ENCODE measurements around the gene GET4.
"Not testable (repeated sequence)": the region's sequence is repeated elsewhere in the genome, so short reads cannot be mapped to it uniquely, and the experiment has no call there.

GET4 gene

DNA sequence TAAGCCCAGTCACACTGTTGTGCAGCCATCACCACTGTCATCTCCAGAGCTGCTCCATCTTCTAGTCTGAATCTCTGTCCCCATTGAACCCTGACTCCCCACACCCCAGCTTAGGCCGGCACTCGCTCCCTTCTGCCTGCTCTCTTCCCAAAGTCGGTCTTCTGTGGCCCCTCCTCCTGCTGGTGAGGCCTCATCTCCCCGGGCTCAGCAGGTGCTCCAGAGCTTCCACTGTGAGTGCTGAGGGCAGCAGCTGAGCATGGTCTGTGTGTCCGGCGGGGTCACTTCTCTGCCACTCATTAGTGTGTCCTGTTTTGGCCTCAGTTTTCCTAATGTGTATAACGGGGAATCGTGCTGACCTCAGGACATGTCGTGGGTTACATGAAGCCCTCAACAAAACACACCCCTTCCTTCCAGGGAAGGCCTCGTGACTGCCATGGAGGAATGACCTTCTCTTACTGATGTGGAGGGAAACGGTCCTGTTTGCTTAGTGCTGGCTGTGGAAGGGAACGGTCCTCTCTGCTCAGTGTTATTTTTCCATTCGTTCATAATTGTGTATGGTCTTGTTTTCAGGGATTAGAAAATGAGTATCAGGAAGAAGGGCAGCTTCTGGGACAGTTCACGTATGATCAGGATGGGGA lies 4.3 kb upstream of the GET4 start:
- DNase-seq: no peak

DNA sequence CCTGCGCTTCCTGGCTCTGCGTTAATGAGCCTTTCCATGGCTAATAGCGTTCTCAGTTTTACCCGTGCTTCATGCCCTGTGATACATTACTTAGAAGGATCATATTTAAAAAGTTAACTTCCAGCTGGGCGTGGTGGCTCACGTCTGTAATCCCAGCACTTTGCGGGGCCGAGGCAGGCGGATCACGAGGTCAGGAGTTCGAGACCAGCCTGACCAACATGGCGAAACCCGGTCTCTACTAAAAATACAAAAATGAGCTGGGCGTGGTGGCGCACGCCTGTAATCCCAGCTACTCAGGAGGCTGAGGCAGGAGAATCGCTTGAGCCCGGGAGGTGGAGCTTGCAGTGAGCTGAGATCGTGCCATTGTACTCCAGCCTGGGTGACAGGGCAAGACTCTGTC lies 3.7 kb upstream of the GET4 start:
- DNase-seq: not testable (repeated sequence)

DNA sequence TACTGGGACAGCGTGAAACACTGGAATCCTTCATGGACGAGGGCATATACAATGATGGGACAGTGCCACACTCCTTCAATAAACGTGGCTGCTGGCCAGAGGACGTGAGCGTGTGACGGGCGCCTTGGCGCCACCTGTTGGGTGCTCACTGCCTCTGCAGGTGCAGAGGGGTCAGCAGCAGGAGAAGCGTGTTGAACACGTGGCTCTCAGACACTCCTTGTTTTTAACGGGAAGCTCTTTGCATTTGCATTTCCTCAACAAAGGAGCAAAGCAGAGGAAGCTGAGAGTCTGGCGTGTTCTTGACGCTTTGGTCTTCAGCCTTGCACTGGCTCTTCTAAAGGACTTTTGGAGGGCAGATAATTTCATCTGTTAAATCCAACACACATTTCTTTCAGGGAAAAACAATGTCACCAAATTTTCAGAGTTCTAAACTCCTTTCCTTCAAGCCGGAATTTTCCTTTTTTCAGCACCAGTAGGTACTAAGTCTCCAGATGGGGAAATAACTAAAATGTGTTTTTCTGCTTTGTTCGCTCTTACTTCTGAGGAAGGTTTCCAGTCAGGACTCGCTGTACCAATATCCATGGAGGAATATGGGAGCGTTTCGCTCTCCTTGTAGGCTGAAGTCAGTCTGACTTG lies 2.9 kb upstream of the GET4 start:
- DNase-seq: peak; percentile 88 to 92 (median 90)

DNA sequence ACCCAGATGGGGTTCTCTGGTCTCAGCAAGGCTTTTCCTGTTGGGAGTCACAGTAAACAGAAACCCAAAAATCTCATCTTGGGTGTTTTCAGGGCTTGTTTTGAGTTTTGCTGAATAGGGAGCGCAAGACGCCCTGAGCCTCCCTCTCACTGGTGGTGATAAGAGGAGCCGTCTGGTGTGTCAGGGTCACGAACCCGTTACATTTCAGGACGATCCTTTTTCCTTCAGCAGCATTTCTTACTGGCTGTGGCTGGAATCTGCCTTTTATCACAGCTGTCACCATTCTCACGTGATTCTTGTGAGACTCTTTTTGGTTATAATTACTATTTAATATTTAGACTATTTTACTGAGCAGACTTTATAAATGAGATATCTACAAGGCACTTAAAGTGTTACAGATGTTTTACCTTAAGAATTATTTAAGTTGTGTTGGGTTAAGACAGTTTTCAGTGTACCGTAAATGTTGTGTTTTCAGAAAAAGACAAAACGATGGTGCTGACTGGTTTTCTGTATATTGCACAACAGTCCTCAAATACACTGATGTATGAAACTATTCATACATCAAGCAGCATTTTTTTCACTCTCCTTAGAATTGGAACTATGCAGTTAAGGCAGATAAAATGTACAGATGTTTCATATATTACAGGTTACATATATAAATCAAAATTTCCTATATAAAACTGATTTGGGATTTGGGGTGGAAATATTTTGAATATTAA lies 2.2 kb upstream of the GET4 start:
- DNase-seq: no peak

DNA sequence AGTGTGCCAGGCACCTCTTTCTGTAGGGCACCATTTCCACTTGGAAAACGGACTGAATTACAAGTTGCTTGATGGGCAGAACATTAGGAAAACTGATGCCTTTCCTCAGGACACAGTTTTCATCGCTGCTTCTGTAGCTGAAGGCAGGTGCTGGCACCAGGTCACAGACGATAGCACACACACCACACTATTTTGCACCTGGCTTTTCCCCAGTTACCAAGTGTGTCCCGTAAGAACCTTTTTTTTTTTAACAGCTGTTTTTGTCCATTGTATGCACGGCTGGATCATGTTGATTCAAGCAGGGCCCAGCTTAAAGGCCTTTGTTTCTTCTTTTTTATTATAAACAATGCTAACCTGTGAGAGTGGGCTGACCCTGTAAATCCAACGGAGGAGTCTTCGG lies 1.3 kb upstream of the GET4 start:
- no peak for DNase-seq

DNA sequence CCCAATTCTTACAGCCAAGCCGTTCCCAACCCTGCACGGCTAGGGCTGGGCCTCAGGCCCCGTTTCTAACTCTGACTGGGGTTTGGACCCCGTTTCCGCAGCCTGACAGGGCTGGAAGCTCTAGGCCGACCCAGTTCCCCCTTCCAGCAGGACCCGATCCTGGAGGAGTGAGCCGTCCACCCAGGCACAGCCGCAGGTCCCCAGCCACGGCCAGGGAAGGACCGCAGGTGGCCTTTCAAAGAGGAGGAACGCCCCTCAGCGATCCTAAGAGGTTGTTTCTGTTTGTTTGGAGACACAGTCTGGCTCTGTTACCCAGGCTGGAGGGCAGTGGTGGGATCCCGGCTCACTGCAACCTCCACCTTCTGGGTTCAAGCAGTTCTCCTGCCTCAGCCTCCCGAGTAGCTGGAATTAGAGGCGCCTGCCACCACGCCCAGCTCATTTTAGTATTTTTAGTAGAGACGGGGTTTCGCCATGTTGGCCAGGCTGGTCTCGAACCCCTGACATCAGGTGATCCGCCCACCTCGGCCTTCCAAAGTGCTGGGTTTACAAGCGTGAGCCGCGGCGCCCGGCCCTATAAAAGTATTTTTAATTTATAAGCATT lies 778 bp upstream of the GET4 start:
- no peak for DNase-seq

DNA sequence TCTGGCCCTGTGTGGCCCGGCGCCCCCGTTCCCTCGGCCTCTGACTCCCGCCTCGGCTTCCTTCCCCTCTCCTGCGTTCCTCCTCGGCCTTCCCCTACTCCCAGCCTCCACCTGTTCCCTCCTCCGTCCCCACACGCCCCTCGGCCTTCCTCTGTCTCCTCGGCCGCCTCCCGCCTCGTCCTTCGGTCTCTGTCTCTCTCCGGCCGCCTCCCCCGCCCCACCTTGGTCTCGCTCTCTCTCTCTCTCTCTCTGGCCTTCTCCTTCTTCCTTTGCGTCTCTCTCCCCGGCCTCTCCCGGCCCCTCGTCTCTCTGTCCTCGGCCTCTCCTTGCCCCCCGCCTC lies 588 bp downstream of the GET4 start:
- DNase-seq: peak in 1 of 4 experiments; percentile 23

DNA sequence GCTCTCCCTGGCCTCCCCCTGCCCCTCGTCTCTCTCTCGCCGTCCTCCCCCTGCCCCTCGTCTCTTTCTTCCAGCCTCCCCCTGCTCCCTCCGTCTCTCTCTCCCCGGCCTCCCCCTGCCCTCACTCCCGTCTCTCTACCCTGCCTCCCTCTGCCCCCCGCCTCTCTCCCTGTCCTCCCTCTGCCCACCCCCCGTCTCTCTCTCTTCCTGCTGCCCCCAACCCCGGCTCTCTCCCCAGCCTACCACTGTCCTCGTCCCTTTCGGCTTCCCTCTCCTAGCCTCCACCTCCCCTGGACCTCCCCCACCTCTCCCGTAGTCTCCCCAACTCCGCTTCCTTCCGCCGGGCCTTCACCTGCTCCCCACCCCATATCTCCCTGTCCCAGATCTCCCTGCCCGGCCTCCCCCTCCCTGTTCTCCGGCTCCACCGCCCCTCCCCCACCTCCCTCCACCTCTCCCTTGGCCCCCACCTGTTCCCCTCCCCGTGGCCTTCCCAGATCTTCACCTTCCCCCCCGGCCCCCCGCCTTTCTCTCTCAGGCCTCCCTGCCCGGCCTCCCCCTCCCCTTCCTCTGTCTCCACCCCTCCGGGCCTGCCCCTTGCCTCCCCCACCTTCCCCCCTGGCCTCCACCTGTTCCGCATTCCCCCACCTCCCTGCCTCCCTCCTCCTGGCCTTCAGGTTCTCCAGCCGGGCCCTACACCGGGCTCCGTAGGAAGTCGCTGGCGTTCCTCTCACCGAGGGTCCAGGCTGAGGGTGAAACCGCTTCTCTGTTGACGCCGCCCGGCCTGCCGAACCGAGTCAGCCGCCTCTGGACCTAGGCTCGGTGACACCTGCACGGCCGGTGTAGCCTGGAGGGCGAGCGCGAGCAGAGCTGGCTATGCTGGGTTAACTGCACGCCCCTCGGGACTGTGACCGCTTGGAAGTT lies 1.2 kb downstream of the GET4 start:
- peak in 1 of 4 experiments; percentile 6 for DNase-seq

DNA sequence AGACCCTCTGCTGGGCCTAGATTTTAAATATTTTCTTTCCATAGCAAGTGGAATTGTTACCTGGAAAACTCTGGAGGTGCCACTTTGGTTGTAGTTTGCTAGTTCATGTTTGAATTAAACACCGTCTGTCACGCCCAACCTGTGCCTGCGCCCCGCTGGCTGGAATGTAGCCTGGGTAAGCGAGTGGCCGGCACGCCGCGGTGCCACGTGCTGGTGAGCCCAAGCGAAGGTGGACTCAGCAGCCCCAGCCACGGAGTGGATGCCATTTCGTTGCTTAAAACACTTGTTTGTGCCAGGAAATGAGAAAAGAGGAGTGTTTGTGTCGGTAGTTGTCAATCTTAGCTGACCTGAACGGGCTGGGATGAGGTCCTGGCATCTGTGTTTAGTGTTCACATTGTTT lies 2.7 kb downstream of the GET4 start:
- DNase-seq: no peak

DNA sequence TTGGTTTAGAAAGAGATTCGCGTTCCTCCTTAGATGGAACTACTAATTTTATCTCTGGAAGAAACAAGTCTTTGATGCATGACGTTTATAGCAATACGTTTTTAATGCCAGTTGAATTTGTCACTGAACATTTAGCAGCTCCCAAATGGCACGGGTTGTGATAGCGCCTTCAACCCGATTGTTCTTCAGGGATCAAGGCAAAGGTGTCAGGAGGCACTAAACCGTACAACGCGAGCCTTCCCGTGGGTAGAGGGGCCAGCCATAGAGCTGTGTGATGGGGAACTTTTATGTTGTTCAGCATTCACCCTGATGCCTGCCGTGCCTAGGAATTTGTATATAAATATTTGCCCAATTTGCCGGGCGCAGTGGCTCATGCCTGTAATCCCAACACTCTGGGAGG lies 3.4 kb downstream of the GET4 start:
- no peak for DNase-seq

DNA sequence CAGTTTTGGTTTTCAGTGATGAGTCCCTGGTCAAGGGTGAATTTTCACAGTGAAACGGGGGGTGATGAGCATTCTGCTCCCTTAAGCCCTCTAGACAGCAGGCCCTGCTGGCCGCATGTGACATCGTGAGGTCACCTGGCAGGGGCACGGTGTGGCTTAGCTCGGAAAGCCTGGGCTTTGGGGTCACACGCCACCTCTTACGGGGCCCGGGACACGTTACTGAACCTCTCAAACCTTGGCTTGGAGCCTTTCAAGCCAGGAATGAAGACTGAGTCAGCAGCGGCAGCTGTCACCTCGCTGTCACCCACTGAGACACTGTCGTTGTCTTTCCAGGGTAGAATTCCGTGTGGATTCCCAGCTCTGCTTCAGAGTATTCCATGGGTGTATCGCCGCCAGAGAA lies 4.1 kb downstream of the GET4 start:
- DNase-seq: no peak

DNA sequence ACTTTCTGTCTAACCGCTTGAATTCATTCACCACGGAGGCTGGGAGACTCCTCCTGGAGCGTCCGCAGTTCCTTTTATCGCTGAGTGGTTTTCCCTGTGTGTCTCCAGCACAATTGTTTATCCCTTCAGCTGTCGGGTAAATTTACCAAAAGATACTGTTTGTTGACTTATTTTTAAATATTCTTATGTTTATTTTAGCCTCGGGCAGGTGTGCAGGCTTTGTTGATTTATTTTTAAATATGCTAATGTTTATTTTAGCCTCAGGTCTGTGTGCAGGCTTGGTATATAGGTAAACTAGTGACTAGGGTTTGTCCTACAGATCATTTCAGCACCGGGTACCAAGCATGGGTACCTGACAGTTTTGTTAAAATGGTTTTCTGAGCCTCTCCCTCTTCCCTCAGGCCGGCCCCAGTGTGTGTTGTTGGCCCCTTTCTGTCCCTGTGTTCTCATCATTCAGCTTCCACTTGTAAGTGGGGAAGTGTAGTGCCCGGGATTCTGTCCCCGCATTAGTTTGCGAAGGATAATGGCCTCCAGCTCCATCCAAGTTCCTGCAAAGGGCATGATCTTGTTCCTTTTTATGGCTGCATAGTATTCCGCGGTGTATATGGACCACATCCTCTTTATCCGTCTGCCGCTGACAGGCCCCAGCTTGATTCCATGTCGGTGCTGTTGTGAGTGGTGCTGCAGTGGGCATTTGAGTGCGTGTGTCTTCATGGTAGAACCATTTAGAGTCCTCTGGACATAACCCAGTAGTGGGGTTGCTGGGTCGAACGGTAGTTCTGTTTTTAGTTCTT lies 5.3 kb downstream of the GET4 start:
- no peak for DNase-seq

DNA sequence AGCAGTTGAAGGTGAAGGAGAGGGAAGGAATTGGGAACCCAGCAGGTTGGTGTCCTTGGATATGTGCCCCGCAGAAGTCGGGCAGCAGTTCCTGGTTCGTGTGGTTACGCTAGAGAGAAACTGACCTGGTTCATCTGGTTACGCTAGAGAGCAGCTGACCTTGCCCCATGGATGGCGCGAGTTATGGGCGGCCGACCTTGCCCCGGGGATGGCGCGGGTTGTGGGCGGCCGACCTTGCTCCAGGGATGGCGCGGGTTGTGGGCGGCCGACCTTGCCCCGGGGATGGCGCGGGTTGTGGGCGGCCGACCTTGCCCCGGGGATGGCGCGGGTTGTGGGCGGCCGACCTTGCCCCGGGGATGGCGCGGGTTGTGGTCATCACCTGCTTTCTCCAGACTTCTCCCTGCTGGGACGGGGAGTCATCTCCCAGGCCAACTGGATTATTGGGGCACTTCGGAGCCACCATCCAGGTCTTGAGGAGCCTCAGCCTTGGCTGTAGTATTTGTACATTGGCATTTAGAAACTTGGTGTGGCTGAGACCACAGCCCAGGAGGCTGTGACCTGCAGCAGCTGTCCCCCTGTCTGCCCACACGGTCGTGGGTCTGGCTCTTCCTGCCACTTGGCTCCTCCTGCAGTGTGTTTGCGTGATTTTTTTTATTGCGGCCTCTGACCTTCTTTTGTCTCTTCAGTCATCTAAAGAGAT lies 6.1 kb downstream of the GET4 start:
- DNase-seq: no peak

DNA sequence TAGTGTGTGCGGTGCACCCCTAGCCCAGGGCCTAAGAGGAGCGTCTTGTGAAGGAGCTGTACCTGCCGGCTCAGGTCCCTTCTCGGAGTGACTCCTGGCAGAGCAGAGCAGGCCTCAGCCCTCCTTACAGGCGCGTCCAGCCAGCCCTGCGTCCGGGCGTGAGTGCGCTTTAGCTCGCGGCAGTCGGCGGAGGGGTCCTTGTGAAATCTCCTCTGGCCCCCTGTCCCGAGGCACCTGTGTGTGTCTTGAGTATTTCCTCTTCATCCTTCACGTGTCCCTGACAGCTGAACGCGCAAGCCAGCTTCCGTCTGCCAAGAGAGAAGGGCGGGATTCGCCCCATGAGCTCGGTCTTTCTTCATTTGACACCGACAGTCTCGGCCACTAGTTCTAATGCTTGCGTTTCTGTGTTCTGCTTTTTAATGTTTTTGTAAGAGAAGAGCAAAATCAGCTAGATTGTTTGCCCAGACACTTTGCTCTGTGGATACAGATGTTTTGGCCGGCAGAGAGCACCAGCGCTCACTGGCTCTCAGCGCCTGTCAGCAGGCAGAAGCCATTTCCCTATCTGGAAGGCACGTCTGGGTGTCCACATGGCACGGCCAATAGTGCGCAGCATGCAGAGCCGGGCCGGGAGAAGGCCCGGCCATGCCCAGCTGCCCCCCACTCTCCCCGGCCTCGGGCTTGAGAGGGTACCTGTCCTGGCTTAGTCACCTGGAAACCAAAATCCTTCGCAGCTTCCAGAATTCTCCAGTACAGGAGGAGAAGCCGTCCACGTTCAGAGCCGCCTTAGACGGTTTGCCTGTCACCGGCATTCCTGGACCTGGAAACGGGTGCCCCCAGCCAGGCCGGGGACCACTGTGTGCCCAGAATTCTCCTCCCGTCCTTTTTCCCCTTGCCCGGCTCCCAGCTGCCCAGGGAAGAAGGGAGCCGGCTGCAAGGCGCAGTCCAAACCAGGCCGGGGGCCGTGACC lies 7.0 kb downstream of the GET4 start:
- peak in 1 of 4 experiments; percentile 30 for DNase-seq

DNA sequence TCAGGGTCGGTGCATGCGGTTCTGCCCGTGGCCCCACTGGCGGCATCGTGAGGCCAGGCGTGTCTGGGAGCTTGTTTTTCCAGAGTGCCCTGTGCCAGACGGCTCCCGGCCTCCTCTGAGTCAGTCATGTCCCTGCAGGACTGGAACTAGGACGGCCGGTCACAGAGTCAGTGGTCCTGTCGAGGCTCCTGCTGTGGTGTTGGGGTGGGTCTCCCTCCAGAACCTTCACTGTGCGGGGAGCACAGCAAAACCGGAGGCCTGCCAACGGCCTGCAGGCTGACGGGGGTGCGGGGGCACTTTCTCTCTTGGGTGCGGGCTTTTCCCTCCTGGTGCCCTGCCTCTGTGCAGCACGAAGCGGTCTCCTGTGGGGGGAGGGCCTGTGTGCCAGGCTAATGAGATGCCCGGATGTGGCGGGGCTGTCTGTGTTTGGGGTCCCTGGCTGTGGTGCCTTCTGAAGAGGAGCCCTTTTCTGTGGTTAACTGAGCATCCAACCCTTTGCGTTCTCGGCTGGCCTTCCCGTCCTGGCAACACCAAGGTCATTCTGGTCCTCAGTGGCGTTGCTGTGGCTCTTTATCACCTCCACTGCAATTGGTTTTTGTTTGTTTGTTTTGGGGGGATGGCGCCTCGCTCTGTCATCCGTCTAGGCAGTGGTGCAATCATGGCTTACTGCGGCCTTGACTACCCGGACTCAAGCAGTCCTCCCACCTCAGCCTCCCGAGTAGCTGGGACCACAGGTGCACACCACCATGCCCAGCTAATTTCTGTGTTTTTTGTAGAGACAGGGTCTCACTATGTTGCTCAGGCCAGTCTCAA lies 8.0 kb downstream of the GET4 start:
- DNase-seq: no peak

DNA sequence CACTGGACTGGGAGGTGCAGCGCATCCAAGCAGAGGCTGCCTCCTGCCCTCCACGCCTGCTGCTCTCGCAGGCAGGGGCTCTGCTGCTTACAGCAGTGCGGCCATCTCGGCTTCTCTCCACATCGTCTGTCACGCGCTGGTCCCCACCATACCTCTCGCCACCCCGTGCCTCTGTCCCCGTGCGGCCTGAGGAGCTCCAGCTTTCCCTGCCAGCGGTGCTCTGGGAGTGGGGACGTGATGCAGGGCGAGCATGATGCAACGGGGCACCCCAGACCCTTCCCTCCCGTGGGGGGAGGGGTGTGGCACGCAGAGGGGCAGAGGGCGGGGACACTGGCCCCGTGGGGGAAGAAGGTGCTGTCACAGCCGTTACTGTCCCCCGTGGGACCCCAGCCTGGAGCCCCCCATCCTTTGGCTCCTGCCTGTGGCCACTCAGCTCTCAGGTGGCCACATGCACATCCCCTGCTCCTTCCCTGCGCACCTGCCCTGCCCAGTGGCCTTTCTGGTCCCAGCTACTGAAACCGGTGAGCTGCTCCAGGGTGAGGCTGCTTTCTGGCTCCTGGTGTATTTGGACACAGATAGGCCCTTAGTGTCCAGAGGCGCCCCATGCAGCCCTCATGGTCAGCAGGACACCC lies 9.0 kb downstream of the GET4 start:
- DNase-seq: no peak

DNA sequence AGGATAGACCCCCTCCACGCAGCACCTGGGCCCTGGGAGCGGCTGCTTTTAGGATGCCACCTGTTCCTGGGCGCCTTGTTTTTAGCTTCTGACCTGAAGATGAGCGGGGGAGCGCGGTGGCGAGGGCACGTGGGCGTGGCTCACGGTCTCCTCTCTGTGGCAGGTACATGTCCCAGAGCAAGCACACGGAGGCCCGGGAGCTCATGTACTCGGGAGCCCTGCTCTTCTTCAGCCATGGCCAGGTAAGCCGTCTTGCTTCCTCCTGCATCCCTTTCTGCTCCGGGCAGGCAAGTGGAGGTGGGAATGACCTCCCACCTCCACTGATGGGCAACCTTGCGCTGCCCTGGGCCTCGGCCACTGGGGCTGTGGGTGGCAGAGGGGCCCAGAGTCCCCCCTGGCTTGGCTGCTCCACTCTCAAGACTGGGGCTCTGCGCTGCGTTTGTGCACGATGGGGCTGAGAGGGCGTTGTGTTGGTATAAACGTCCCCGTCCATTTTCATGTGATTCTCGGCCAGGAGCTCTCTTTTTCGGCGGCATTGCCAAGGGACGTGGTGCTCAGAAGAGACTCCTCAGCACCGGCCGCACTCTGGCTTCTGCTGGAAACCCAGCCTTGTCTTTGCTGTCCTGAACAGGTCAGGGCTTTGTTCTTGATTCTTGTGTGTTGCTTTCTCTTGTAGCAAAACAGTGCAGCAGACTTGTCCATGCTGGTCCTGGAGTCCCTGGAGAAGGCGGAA lies 9.7 kb downstream of the GET4 start:
- DNase-seq: no peak

Measured in suppressor macrophage (primary cell).